ENCODE results near the gene SH2D4B.

SH2D4B gene

GRCh38 chr10:80671847-80672246 lies 134.1 kb downstream of the SH2D4B start:
- TF ChIP-seq CTCF (conservative IDR thresholded peaks at IDR 0.05; ENCODE audit: low read depth, low read length), result no peak
- no peak overlapping the region for H3K4me2 ChIP-seq

GRCh38 chr10:80672613-80673012 lies 134.9 kb downstream of the SH2D4B start:
- Histone ChIP-seq H3K27me3 (ENCODE audit: insufficient read depth, low read depth) (no peaks in the 10 kb centered on the region), H3K27ac (no peak overlapping the region), H3K9ac (no peak overlapping the region), H3K4me3 (IDR thresholded peaks at IDR 0.05; ENCODE audit: insufficient read depth, low read depth, low read length) (no peak overlapping the region), H2AFZ (ENCODE audit: low read depth) (no peak overlapping the region), H3K36me3 (ENCODE audit: insufficient read depth) (no peaks in the 10 kb centered on the region), H3K79me2 (ENCODE audit: insufficient read depth, low read depth) (no peaks in the 10 kb centered on the region), H4K20me1 (ENCODE audit: insufficient read depth) (no peaks in the 10 kb centered on the region), H3K4me1 (ENCODE audit: low read depth, poor library complexity, severe bottlenecking) (no peaks in the 10 kb centered on the region), H3K4me2 (no peak overlapping the region)
- no peak for TF ChIP-seq CTCF (conservative IDR thresholded peaks at IDR 0.05; ENCODE audit: low read depth, low read length)

More at GRCh38 chr10:80671847-80672246, 134.1 kb downstream of the SH2D4B start:
- Histone ChIP-seq H3K27me3 (ENCODE audit: insufficient read depth, low read depth) (no peaks in the 10 kb centered on the region), H2AFZ (ENCODE audit: low read depth) (no peak overlapping the region), H3K4me3 (IDR thresholded peaks at IDR 0.05; ENCODE audit: insufficient read depth, low read depth, low read length) (no peak overlapping the region), H3K27ac (no peak overlapping the region), H3K79me2 (ENCODE audit: insufficient read depth, low read depth) (no peaks in the 10 kb centered on the region), H3K36me3 (ENCODE audit: insufficient read depth) (no peaks in the 10 kb centered on the region), H3K9ac (no peak overlapping the region), H4K20me1 (ENCODE audit: insufficient read depth) (no peaks in the 10 kb centered on the region), H3K4me1 (ENCODE audit: low read depth, poor library complexity, severe bottlenecking) (no peaks in the 10 kb centered on the region)

GRCh38 chr10:80674809-80675208 lies 137.1 kb downstream of the SH2D4B start:
- Histone ChIP-seq H3K9ac (no peak overlapping the region), H3K4me3 (IDR thresholded peaks at IDR 0.05; ENCODE audit: insufficient read depth, low read depth, low read length) (no peak overlapping the region), H3K27me3 (ENCODE audit: insufficient read depth, low read depth) (no peaks in the 10 kb centered on the region), H3K36me3 (ENCODE audit: insufficient read depth) (no peaks in the 10 kb centered on the region), H3K4me1 (ENCODE audit: low read depth, poor library complexity, severe bottlenecking) (no peaks in the 10 kb centered on the region), H4K20me1 (ENCODE audit: insufficient read depth) (no peaks in the 10 kb centered on the region), H3K27ac (no peak overlapping the region), H3K4me2 (no peak overlapping the region), H2AFZ (ENCODE audit: low read depth) (no peak overlapping the region), H3K79me2 (ENCODE audit: insufficient read depth, low read depth) (no peaks in the 10 kb centered on the region)
- TF ChIP-seq CTCF (conservative IDR thresholded peaks at IDR 0.05; ENCODE audit: low read depth, low read length), result no peak

DNA sequence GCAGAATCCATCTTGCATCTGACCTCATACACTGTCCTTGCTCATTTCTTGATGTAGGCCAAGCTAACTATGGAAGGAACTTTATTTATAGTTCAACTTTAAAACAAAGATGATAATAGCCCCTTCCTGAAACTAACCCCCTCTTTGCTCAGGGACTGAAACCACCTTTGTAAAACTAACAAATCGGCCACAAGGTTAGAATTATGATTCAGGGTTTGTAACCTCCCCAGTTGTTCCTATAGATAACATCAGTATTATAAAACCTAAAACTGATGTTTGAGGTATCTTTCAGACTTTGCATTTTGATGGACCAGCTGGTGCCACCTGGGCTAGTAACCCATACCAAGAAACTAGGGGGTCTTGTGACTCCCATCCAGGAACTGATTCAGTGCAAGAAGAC lies 143.4 kb downstream of the SH2D4B start:
- H3K4me1 ChIP-seq (ENCODE audit: low read depth, poor library complexity, severe bottlenecking), result no peaks in the 10 kb centered on the region

More for the DNA sequence above, 143.4 kb downstream of the SH2D4B start:
- Histone ChIP-seq H3K9ac (no peak overlapping the region), H4K20me1 (ENCODE audit: insufficient read depth) (no peaks in the 10 kb centered on the region), H3K36me3 (ENCODE audit: insufficient read depth) (no peaks in the 10 kb centered on the region), H3K79me2 (ENCODE audit: insufficient read depth, low read depth) (no peaks in the 10 kb centered on the region), H3K27me3 (ENCODE audit: insufficient read depth, low read depth) (no peaks in the 10 kb centered on the region), H3K4me3 (IDR thresholded peaks at IDR 0.05; ENCODE audit: insufficient read depth, low read depth, low read length) (no peak overlapping the region), H3K27ac (no peak overlapping the region), H3K4me2 (no peak overlapping the region), H2AFZ (ENCODE audit: low read depth) (no peak overlapping the region)
- TF ChIP-seq CTCF (conservative IDR thresholded peaks at IDR 0.05; ENCODE audit: low read depth, low read length), result no peak
